HCEC 1CT (cell line): ENCODE results near the gene SLC44A2.

ENCODE experiments used
- DNase-seq: peaks from one replicate; pipeline ENCODE4 v3.0.0-alpha.2; 2017

SLC44A2 gene

GRCh38 chr19:10683582-10683981 is 58.2 kb downstream of the SLC44A2 start:
- no peak for DNase-seq

GRCh38 chr19:10685210-10685609 is 59.9 kb downstream of the SLC44A2 start:
- no peak for DNase-seq

- DNase-seq: no peak
Observed at GRCh38 chr19:10686193-10686592, 60.8 kb downstream of the SLC44A2 start.

- no peak for DNase-seq
Observed at GRCh38 chr19:10686661-10687517, 61.5 kb downstream of the SLC44A2 start.

GRCh38 chr19:10687518-10688288 is 62.4 kb downstream of the SLC44A2 start:
- no peak for DNase-seq

- no peak for DNase-seq
Observed at GRCh38 chr19:10688545-10689280, 63.4 kb downstream of the SLC44A2 start.

- DNase-seq: peak; percentile 39
Observed at GRCh38 chr19:10690341-10690781, 65.0 kb downstream of the SLC44A2 start.

- DNase-seq: no peak
Observed at GRCh38 chr19:10691178-10691881, 66.0 kb downstream of the SLC44A2 start.

- no peak for DNase-seq
Observed at GRCh38 chr19:10691883-10692282, 66.5 kb downstream of the SLC44A2 start.

GRCh38 chr19:10692673-10693264 is 67.4 kb downstream of the SLC44A2 start:
- DNase-seq: no peak
